Loucy (cell line): Measurements from ENCODE around the gene IPO9.

Experiments used
- H2AFZ ChIP-seq: fragments of 200-600 bp; sonication (generic); 2 replicates; pipeline ENCODE4 v1.6.0; 2016; ENCODE audit warnings: antibody characterized with exemption, mild to moderate bottlenecking, low read length, moderate library complexity
- H3F3A ChIP-seq: fragments of 200-600 bp; 2 replicates; pipeline ENCODE4 v1.6.0; 2016; ENCODE audit warnings: antibody characterized with exemption, low read depth, mild to moderate bottlenecking
- H3K27me3 ChIP-seq: fragments of 200-600 bp; sonication (generic); 2 replicates; pipeline ENCODE4 v1.6.1; 2014; ENCODE audit warnings: low read length, mild to moderate bottlenecking; ENCODE audit not compliant: insufficient read depth, poor library complexity, severe bottlenecking
- H3K36me3 ChIP-seq: fragments of 200-600 bp; sonication (generic); 2 replicates; pipeline ENCODE4 v1.6.1; 2016; ENCODE audit warnings: low read length; ENCODE audit not compliant: insufficient read depth
- H3K4me1 ChIP-seq: fragments of 200-600 bp; sonication (generic); 2 replicates; pipeline ENCODE4 v1.5.1; 2014; ENCODE audit warnings: low read length, mild to moderate bottlenecking; ENCODE audit not compliant: insufficient read depth, poor library complexity, severe bottlenecking
- H3K4me2 ChIP-seq: fragments of 200-600 bp; sonication (generic); 2 replicates; pipeline ENCODE4 v1.6.0; 2014; ENCODE audit warnings: antibody characterized with exemption, low read length, low read depth, mild to moderate bottlenecking; ENCODE audit not compliant: poor library complexity, severe bottlenecking
- H3K4me3 ChIP-seq: fragments of 200-600 bp; sonication (generic); 2 replicates; pipeline ENCODE4 v1.5.1; 2014; ENCODE audit warnings: low read length, mild to moderate bottlenecking, mixed read lengths; ENCODE audit not compliant: poor library complexity, severe bottlenecking
- H3K79me2 ChIP-seq: fragments of 200-600 bp; sonication (generic); 2 replicates; pipeline ENCODE4 v1.6.1; 2014; ENCODE audit warnings: low read length; ENCODE audit not compliant: insufficient read depth
- H3K9ac ChIP-seq: fragments of 200-600 bp; sonication (generic); 2 replicates; pipeline ENCODE4 v1.6.0; 2014; ENCODE audit warnings: mild to moderate bottlenecking, low read depth, low read length, moderate library complexity; ENCODE audit not compliant: poor library complexity, severe bottlenecking
- H3K9me2 ChIP-seq: fragments of 200-600 bp; sonication (generic); replicated peaks from 2 replicates; pipeline ENCODE4 v1.6.1; 2016; ENCODE audit warnings: low read depth, low read length, mixed read lengths
- H3K9me3 ChIP-seq: fragments of 200-600 bp; sonication (generic); 2 replicates; pipeline ENCODE4 v1.6.1; 2014; ENCODE audit warnings: mild to moderate bottlenecking, antibody characterized with exemption, low read length, low read depth; ENCODE audit not compliant: insufficient read depth
- H4K20me1 ChIP-seq: fragments of 200-600 bp; sonication (generic); 2 replicates; pipeline ENCODE4 v1.6.0; 2014; ENCODE audit warnings: antibody characterized with exemption, low read length, mild to moderate bottlenecking; ENCODE audit not compliant: insufficient read depth, poor library complexity, severe bottlenecking
- CTCF ChIP-seq: fragments of 200-600 bp; sonication (generic); conservative IDR thresholded peaks from 2 replicates; pipeline ENCODE4 v1.5.1; 2014; ENCODE audit warnings: mild to moderate bottlenecking, antibody characterized with exemption, low read length
- EZH2phosphoT487 ChIP-seq: fragments of 200-600 bp; IDR thresholded peaks from 2 replicates; pipeline ENCODE4 v1.6.1; 2018; ENCODE audit warnings: antibody characterized with exemption, mild to moderate bottlenecking, moderate library complexity, borderline replicate concordance

Gene IPO9

GRCh38 chr1:201894343-201895119 is 65.6 kb downstream of the IPO9 start:
- Histone ChIP-seq H3K4me2 (no peak overlapping the region), H3K9ac (no peak overlapping the region)
- TF ChIP-seq CTCF (no peak), EZH2phosphoT487 (no peak)

GRCh38 chr1:201895120-201895665 is 66.2 kb downstream of the IPO9 start:
- Histone ChIP-seq H3K4me1 (peaks cover 13% of the 10 kb centered on the region), H3F3A (no peaks in the 10 kb centered on the region), H3K4me2 (no peak overlapping the region), H3K27me3 (no peaks in the 10 kb centered on the region), H3K4me3 (no peak overlapping the region), H3K36me3 (no peaks in the 10 kb centered on the region), H3K9ac (no peak overlapping the region), H4K20me1 (no peaks in the 10 kb centered on the region), H2AFZ (no peak overlapping the region), H3K79me2 (no peaks in the 10 kb centered on the region), H3K9me3 (no peaks in the 10 kb centered on the region), H3K9me2 (no peaks in the 10 kb centered on the region)
- TF ChIP-seq CTCF (no peak), EZH2phosphoT487 (no peak)

More at GRCh38 chr1:201894343-201895119, 65.6 kb downstream of the IPO9 start:
- Histone ChIP-seq H4K20me1 (no peaks in the 10 kb centered on the region), H3K9me2 (no peaks in the 10 kb centered on the region), H3K36me3 (no peaks in the 10 kb centered on the region), H3K79me2 (no peaks in the 10 kb centered on the region), H3K9me3 (no peaks in the 10 kb centered on the region), H3K4me1 (peaks cover 13% of the 10 kb centered on the region), H3K27me3 (no peaks in the 10 kb centered on the region), H3K4me3 (no peak overlapping the region), H2AFZ (no peak overlapping the region), H3F3A (no peaks in the 10 kb centered on the region)

GRCh38 chr1:201895913-201896807 is 67.2 kb downstream of the IPO9 start:
- Histone ChIP-seq H2AFZ (peak overlapping the region; percentile 57), H3K36me3 (no peaks in the 10 kb centered on the region), H3K9me2 (no peaks in the 10 kb centered on the region), H3K4me3 (peak overlapping the region; percentile 26), H3K4me1 (peaks cover 13% of the 10 kb centered on the region), H3F3A (no peaks in the 10 kb centered on the region), H3K27me3 (no peaks in the 10 kb centered on the region), H4K20me1 (no peaks in the 10 kb centered on the region), H3K79me2 (no peaks in the 10 kb centered on the region), H3K4me2 (peak overlapping the region; percentile 56), H3K9me3 (no peaks in the 10 kb centered on the region), H3K9ac (peak overlapping the region; percentile 21)
- TF ChIP-seq EZH2phosphoT487 (no peak), CTCF (peak; percentile 99)
